OCI-LY3 (cell line): ENCODE measurements around the gene ANKS1B.

Experiments used
- EZH2phosphoT487 ChIP-seq: fragments of 200-600 bp; shearing (Covaris generic); IDR thresholded peaks from 2 replicates; pipeline ENCODE4 v1.6.1; 2018; ENCODE audit warnings: antibody characterized with exemption, mixed run types, low read depth
- TF ChIP-seq, protein P1 (sequence below): fragments of 200-600, 300-600 bp; sonication (generic); IDR thresholded peaks from 2 replicates; pipeline ENCODE4 v1.5.1; 2014; ENCODE audit warnings: antibody characterized with exemption, low read length, low read depth

DNA sequence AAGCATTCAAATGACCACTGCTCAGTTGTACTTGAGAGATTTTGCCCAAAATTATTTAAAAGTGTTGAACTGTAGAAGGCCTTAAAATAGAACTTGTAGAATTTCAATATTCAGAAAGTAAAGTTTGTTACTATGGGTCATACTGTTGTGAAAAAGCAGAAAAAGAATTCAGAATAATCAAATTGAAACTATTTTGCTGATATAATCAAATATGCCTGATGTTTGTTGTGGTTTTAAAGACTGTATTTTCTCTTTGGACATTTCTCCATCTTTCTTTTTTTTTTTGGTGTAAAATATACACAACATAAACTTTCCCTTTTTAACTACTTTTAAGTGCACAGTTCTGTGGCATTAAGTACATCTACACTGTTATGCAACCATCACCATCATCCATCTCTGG, 964.9 kb downstream of the ANKS1B start:
- TF ChIP-seq, protein P1, sequence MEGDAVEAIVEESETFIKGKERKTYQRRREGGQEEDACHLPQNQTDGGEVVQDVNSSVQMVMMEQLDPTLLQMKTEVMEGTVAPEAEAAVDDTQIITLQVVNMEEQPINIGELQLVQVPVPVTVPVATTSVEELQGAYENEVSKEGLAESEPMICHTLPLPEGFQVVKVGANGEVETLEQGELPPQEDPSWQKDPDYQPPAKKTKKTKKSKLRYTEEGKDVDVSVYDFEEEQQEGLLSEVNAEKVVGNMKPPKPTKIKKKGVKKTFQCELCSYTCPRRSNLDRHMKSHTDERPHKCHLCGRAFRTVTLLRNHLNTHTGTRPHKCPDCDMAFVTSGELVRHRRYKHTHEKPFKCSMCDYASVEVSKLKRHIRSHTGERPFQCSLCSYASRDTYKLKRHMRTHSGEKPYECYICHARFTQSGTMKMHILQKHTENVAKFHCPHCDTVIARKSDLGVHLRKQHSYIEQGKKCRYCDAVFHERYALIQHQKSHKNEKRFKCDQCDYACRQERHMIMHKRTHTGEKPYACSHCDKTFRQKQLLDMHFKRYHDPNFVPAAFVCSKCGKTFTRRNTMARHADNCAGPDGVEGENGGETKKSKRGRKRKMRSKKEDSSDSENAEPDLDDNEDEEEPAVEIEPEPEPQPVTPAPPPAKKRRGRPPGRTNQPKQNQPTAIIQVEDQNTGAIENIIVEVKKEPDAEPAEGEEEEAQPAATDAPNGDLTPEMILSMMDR = no peak
- no peak for TF ChIP-seq EZH2phosphoT487
